Amniotic epithelial cell (primary cell): ENCODE data around the gene RPS16.

Source experiments
- DNase-seq: peaks from one replicate; pipeline ENCODE4 v3.0.0-alpha.2; 2010; ENCODE audit warnings: low read depth

Gene RPS16

GRCh38 chr19:39449116-39449797 is 13.5 kb upstream of the RPS16 start:
- no peak for DNase-seq

- peak; percentile 34 for DNase-seq
Observed at GRCh38 chr19:39448271-39448670, 12.5 kb upstream of the RPS16 start.

- no peak for DNase-seq
Observed at GRCh38 chr19:39446365-39447084, 10.8 kb upstream of the RPS16 start.

GRCh38 chr19:39445196-39446111 is 9.7 kb upstream of the RPS16 start, which contains the start of gene SUPT5H:
Gene SUPT5H (plus strand): TSS chr19:39445582. CDS start chr19:39445891, 309 bp downstream.
- peak; percentile 97 for DNase-seq

GRCh38 chr19:39444598-39445195 is 8.9 kb upstream of the RPS16 start:
- no peak for DNase-seq

GRCh38 chr19:39438270-39438934 is 2.7 kb upstream of the RPS16 start:
- peak; percentile 73 for DNase-seq

GRCh38 chr19:39436350-39436716 is 584 bp upstream of the RPS16 start:
- DNase-seq = no peak

GRCh38 chr19:39434123-39435076 is 1.3 kb downstream of the RPS16 start:
- no peak for DNase-seq

- no peak for DNase-seq
Observed at GRCh38 chr19:39433480-39434079, 2.2 kb downstream of the RPS16 start.

- DNase-seq = no peak
Observed at GRCh38 chr19:39432677-39433025, 3.1 kb downstream of the RPS16 start.

GRCh38 chr19:39430675-39431593 is 4.8 kb downstream of the RPS16 start:
- peak; percentile 96 for DNase-seq

GRCh38 chr19:39428283-39429112 is 7.3 kb downstream of the RPS16 start:
- DNase-seq = peak; percentile 92

GRCh38 chr19:39427707-39428106 is 8.0 kb downstream of the RPS16 start:
- no peak for DNase-seq

- no peak for DNase-seq
Observed at GRCh38 chr19:39426170-39426569, 9.6 kb downstream of the RPS16 start.

GRCh38 chr19:39425744-39426143 is 10.0 kb downstream of the RPS16 start:
- no peak for DNase-seq

- no peak for DNase-seq
Observed at GRCh38 chr19:39424934-39425333, 10.8 kb downstream of the RPS16 start.

- no peak for DNase-seq
Observed at GRCh38 chr19:39423258-39424086, 12.3 kb downstream of the RPS16 start.
